ENCODE data around the gene CALML6.

Gene CALML6

DNA sequence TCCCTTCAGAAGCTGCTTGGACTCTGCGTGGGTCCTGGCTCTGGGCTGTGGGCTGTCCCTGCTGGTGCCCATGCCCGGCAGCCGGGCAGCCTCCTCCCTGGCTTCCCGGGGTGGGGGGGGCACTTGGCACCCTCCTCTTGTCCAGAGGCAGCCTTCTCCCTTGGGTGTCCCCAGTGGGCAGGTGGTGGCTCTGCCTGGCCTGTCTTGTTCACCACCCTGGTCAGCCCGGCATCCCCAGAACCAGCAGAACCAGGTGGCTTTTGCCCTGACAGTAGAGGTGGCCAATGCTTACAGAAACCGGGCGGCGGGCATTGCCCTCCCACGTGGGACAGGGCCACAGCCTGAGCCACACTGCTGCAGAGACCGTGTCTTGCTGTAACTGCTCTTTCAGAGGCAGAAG lies 50.5 kb downstream of the CALML6 start:
- DNase-seq (ENCODE audit: low spot score), result no peak

DNA sequence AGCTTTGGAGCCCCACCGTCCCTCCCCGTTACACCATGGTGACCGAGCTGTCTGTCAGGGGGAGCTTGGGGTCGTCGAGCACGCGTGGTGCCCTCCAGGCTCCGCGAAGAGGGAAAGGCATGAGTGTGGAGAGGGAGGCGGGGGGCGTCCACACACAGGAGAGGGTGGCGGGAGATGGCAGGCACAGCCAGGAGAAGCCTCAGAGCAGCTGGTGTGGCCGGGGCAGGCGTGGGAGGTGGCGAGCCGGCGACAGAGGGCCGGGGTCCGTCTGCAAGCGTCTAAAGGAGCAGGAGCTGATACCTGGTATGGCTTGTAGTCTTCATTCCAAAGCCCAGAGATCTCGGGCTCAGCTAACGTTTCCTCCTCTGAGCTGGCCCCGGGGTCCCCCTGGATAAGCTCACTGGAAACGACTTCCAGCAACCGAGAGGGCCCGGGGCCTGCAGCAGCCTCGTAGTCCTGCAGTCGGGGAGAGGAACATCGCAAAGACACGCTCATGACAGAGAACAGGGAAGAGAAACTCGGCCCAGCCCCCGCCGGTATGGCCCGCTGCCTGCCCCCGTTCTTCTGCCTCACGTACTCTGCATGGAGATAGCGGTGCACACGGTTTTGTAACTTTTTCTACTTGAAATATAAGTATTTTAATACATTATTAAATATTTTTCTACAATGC lies 51.1 kb downstream of the CALML6 start:
- DNase-seq (ENCODE audit: low spot score), result no peak
